GM18858 (cell line): Measurements from ENCODE around the gene BRAF.
"Not testable (repeated sequence)": the region's sequence is repeated elsewhere in the genome, so short reads cannot be mapped to it uniquely, and the experiment has no call there.

ENCODE experiments used
- ATAC-seq: cut with Tn5 transposase; IDR thresholded peaks from one replicate; pipeline ENCODE4 v1.9.1; 2021; ENCODE audit not compliant: unreplicated experiment

Gene BRAF

GRCh38 chr7:140920745-140921144 lies 4.0 kb downstream of the BRAF start:
- ATAC-seq, result no peak

GRCh38 chr7:140918236-140918635 lies 6.5 kb downstream of the BRAF start:
- no peak for ATAC-seq

GRCh38 chr7:140917258-140917657 lies 7.5 kb downstream of the BRAF start:
- ATAC-seq, result no peak

- ATAC-seq, result no peak
Measured at GRCh38 chr7:140915935-140916555, 8.7 kb downstream of the BRAF start.

- no peak for ATAC-seq
Measured at GRCh38 chr7:140914083-140914482, 10.6 kb downstream of the BRAF start.

GRCh38 chr7:140913596-140913928 lies 11.2 kb downstream of the BRAF start:
- not testable (repeated sequence) for ATAC-seq

GRCh38 chr7:140911746-140912145 lies 13.0 kb downstream of the BRAF start:
- ATAC-seq, result no peak

GRCh38 chr7:140909476-140910161 lies 15.1 kb downstream of the BRAF start:
- no peak for ATAC-seq

- ATAC-seq, result no peak
Measured at GRCh38 chr7:140908361-140908760, 16.4 kb downstream of the BRAF start.

- no peak for ATAC-seq
Measured at GRCh38 chr7:140903741-140904480, 20.8 kb downstream of the BRAF start.

GRCh38 chr7:140902303-140902953 lies 22.3 kb downstream of the BRAF start:
- ATAC-seq, result peak; percentile 79

- no peak for ATAC-seq
Measured at GRCh38 chr7:140901941-140902302, 22.8 kb downstream of the BRAF start.

- ATAC-seq, result no peak
Measured at GRCh38 chr7:140899883-140900282, 24.8 kb downstream of the BRAF start.

- ATAC-seq, result no peak
Measured at GRCh38 chr7:140898786-140899536, 25.8 kb downstream of the BRAF start.

- ATAC-seq, result no peak
Measured at GRCh38 chr7:140896996-140897395, 27.7 kb downstream of the BRAF start.

GRCh38 chr7:140889645-140890044 lies 35.1 kb downstream of the BRAF start:
- ATAC-seq, result no peak

- no peak for ATAC-seq
Measured at GRCh38 chr7:140889150-140889549, 35.6 kb downstream of the BRAF start.

GRCh38 chr7:140888087-140888486 lies 36.6 kb downstream of the BRAF start:
- no peak for ATAC-seq

- no peak for ATAC-seq
Measured at GRCh38 chr7:140885735-140886334, 38.9 kb downstream of the BRAF start.

GRCh38 chr7:140883378-140883777 lies 41.4 kb downstream of the BRAF start:
- ATAC-seq, result no peak

GRCh38 chr7:140882834-140883233 lies 41.9 kb downstream of the BRAF start:
- not testable (repeated sequence) for ATAC-seq
